HG02610 (cell line): ENCODE results near the gene DCLK1.

ENCODE experiments used
- ATAC-seq: cut with Tn5 transposase; IDR thresholded peaks from one replicate; pipeline ENCODE4 v1.9.1; 2021; ENCODE audit warnings: mild to moderate bottlenecking, moderate library complexity; ENCODE audit not compliant: unreplicated experiment

Gene DCLK1

DNA sequence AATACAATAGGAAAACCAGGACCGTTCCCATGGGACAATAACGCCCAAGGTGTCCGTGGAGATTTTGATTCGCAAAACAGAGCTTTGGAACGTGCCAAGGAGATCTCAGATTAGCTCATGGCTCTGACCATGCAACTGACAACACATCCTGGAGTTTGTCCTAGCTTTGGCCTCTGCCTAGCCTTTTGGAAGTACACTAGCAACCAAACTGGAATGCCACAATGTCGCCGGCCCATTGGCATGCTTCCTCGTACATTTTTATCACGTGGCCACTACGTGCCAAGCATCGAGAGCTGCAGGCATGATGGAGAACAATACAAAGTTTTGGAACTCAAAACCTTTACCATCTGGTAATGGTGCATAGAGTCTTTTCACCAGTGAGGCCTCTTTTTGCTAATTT, 256.5 kb downstream of the DCLK1 start:
- ATAC-seq: no peak

DNA sequence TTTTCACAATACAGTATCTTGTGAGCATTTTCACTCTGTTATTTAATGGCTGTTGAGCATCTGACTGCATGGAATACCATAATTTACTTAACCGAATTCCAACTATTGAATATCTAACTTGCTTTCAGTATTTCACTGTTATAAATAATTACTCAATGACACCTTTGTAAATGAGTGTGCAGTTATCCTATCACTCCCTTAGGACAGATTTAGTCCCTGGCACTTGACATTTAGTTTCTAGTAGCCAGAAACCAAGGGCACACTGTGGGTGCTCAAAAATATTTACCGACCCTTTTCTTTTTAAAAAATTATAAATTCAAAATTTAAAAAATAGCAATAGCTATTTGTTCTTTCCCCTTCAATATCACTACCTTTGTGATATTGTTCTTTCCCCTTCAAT, 258.8 kb downstream of the DCLK1 start:
- no peak for ATAC-seq

DNA sequence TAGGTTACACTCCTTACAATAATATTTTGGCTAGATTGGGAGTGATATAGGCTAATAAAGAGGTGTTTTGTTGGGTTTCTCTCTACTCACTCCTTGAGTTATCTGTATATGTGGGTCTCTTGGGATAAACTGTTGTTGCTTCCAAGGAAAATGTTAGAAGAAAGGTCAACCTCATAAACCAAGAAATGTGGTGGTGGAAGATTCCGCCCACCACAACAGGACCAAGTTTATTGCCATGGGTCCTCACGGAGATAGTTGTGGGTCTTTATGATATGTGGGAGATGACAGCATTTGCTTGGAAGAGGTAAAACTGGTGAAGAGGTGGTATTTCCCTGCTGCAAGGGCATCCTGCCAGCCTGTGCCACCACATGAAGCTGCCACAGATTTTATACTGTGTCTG, 259.6 kb downstream of the DCLK1 start:
- ATAC-seq: no peak

DNA sequence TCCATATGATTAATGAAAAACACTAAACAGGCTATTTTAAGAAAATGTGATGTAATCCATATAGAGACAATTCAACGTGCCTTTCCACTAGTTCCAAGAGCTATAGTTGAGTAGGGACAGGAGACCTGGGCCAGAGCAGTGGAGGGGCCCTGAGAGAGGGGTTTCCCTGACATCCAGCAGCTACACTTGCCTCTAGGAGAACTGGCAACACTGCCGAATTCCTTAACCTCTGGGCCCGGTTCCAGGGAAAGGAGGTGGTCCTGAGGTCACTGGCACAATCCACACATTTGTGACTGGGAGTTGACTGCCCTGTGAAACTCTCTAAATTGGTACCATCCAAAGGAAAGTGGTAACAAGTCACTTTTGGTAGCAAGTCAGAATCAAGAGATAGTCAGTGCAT, 264.4 kb downstream of the DCLK1 start:
- no peak for ATAC-seq

DNA sequence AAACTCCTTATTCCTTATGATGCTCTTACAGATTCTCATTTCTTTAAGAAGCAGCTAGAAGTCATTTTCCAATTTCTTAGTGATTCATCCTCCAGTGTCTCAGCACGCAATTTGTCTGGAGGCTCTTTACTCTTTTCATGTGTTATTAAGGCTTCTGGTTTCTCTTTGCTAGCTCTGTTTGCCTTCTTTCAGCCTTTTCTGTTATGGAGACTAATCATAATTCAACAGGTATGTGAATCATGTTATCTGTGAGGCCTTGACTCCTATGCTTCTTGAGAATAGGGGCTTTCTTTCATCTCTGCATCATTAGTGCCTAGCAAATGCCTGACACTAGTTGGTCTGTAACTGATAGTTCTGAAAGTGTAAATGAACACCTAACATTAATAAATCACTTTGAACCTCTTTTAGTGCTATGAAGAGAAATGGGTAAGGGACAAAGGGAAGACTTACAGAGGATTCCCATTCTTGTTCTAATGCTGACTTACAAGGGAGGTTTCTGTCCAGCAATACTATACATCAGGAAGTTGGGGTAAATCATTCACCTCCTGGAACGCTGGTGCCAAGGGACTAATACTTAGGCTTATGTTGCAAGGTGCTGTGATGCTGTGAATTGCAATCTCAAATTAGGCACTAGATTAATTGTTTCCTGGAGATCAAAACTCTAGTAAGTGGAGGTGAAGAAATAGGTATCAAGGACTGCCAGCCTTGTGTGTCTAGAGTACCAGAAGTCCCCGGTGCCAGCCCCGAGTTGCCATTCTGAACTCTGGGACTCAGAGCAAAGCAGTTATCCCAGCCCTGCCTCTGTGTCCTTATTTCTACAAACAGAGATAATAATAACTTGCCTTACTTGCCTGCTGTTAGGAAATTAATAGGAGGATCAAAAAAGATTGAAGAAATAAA, 265.6 kb downstream of the DCLK1 start:
- no peak for ATAC-seq

DNA sequence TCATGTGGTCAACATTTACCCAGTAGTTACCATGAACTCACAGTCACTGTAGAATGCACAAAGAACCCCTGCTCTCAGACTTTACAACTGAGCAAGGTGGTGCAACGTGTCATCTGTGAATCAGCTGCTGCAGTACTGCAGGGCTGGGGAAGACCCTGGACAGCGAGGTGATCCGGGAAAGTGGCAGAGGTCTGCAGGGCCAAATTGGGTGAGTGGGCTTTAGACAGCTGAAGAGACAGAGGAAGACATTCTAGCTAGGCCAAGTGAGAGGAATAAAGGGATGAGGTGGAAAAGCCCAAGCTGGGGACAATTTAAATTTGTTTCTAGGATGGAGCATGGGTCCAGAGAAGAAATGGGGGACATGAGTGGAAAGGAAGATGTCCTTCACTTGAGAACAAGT, 270.5 kb downstream of the DCLK1 start:
- no peak for ATAC-seq

DNA sequence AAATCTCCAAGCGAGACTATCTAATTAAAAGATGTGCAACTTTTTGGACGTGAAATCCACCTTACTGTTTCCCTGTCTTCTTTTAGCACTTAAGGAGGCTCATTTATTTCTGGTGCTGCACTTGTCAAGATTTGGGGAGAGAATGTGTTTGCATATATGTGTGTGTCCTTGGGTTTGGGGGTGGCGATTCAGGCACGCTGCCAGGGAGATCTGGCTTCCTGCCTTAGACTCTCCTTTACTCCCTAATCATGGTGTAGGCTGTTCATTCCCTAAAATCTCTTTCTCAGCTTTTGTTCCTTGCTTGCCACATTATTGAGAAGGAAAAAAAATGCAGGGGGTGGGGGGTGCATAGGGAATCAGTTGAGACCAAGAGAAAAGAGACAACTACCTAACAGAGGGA, 271.2 kb downstream of the DCLK1 start:
- no peak for ATAC-seq

DNA sequence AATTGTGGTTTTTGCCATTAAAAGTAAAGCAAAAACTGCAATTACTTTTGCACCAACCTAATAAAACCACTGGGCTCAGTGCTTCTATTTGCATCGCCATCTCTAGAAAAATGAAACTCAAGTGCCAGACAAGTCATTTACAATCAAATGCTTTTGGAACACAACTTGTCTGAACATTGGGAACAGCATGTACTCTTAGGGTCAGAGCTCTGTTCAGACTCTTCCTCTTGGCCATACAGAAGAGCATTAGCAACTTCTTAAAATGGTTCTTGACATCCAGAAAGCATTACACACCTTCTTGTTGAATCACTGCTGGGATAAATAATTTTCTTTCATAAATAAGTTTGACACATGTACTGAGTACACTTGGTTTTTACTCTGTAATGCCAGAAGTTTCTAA, 272.5 kb downstream of the DCLK1 start:
- no peak for ATAC-seq

DNA sequence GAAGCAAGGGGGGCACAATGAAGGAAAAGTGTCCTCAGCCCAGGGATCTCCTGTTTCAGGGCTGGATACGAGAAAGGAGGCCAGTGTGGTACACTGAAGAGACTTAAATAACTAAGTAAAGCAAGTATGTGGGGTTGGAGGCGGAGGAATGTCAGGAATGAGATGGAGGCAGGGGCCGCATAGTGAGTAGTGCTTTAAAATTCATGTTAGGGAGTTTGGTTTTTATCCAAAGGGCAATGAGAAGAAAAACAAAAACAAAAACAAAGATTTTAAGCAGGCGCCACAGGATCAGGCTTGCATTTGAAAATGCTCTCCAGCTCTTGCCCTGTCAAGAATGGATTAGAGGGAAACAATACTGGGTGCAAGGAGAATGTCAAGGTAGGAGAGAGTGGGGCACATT, 273.4 kb downstream of the DCLK1 start:
- no peak for ATAC-seq

DNA sequence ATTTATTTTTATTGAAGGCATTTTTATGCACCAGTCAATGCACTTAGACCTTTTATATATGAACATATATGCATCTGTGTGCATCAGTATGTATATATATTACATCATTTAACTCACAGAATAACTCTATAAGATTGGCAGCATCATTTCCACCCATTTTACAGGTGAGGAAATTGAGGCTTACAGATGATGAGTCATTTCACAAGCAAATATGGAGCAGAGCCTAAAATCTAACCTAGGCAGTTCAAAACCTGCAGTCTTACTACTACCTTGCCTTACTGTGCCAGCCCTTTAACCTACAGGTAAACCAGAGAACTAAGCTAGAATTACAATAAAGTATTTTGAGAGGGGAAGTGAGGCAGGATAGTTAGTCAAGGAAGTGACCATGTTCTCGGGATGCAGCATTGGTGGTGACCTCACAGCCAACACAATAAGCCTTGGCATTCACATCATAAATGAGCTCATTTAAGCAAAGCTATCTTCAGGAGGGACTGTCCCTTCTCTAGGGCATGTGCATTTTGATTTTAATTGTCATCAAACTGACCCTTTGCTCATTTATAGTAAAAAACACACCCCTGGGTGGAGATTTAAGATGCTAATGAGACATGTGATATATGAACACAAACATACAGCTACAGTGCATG, 274.3 kb downstream of the DCLK1 start:
- ATAC-seq: no peak

DNA sequence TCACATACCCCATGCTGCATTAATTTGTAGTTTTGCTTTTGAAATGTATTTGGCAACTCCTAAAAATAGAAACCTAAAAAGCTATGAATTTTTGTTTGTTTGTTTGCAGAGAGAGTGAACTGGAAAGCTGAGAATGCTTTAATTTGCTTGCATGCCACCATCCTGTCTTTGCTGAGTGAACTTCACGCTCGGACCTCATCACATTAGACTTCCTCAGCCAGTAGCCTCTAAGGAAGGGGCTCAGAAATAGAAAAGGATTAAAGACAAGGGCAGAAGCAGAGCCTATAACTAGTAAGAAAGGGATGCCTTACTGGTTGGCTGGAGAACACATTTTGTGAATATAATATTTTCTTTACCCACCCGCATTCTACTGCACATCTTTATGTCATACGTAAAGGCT, 275.1 kb downstream of the DCLK1 start:
- no peak for ATAC-seq

DNA sequence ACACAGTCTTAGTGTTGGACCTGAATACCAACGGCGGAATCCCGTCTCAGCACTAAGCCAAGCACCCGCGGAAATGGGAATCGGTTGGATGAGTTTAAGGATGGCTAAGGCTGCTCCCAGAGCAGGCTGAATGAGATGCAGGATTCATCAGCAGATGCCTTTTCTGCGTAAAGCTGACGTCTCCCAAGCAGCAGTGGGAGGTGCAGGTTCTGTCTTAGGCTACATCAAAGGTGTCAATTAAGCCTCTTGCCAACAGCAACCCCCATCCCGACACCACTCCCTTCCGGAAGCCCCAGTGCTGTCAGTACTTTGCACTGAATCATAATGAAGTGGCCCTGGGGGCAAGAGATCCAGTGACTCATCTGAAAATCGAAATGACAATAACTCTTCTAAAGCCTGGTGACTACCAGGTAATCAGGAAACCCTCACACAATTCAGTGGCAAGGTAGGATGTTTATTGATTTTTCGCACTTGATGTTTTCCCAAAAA, 275.6 kb downstream of the DCLK1 start:
- no peak for ATAC-seq

DNA sequence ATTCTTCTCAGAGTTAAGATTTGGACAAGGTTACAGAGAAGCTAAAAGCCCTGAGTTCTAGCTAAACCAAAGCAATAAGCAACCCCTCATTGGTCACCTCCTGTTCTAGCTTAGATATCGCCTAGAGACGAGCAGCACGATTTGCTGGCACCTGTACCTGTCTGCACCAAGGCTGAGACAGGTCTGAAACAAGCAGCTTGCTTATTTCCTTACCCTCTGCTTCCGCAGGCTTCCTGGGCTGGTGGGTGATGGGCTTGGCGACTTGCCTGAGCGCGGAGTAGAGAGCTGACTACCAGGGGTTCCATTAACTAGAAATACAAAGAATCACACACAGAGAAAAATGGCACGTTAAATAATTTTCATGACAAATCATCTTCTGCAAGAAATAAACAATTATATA, 276.9 kb downstream of the DCLK1 start:
- ATAC-seq: no peak

DNA sequence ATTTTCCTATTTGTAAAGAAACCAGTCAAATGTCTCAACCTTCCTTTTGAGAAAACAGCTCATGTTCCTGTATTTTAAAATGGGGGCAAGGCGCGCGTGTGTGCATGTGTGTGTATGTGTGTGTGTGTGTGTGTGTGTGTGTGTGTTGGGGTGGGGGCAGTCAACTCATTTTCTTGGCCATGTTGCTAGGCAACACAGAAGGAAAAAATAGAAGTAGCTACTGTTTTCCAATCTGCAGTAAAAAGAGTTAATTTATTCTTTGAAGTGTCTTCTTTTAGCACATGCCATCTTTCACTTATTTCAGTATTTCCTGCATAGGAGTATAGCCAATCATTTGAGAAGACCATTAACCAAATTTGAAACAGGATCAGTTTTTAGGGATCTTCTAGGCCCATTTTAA, 279.3 kb downstream of the DCLK1 start:
- ATAC-seq: no peak

DNA sequence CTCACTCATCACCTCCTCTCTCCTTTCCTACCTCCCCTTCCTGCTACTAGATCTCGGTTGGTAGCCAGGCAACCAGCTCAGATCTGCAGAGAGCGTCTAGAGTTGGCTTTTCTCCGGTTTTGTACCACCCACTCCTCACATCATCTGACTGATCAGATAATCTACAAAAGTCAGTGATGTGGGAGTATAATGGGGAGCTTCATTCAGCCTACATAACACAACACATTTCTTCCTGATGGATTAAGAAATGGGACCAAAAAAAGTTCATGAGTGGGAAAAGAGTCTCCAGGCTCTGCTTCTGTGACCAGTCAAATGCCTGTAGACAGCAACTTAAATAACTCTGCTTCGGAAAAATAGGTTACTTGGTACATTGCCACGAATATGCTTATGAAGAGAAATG, 279.8 kb downstream of the DCLK1 start:
- ATAC-seq: no peak

DNA sequence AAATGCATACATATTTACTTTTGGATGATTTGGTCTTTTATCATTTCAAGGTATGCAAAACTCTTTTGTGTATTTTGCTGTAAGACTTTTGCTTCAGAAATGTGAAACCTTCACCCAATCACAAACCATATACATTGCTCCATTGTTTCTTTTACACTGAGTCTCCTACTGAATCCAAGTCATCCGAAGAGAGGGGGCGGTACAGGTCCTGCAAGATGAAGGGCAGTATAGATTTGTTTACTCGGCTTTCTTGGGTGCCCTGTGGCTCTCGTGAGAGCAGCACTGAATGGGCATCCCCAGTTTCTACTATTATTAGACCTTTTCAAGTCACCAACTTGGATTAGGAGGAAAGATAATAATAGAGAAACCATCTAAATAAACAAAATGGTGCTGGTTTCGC, 280.6 kb downstream of the DCLK1 start:
- ATAC-seq: no peak

DNA sequence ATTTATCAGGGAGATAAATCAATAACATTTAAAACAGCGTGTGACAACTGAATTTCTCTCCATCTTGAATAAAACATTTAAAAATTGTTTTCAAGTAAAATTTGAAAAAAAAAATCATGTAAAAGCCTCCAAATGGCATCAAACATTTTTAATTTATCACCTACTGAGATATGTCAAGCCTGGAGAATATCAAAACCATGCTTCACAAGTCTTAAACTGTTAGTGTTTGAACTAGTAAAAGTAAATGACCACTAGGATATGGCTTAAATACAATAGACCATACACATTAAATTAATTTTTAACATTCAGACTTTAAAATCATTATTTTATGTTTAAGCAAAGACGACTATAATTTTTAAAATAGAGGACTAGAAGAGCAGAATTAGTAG, 281.9 kb downstream of the DCLK1 start:
- ATAC-seq: no peak

DNA sequence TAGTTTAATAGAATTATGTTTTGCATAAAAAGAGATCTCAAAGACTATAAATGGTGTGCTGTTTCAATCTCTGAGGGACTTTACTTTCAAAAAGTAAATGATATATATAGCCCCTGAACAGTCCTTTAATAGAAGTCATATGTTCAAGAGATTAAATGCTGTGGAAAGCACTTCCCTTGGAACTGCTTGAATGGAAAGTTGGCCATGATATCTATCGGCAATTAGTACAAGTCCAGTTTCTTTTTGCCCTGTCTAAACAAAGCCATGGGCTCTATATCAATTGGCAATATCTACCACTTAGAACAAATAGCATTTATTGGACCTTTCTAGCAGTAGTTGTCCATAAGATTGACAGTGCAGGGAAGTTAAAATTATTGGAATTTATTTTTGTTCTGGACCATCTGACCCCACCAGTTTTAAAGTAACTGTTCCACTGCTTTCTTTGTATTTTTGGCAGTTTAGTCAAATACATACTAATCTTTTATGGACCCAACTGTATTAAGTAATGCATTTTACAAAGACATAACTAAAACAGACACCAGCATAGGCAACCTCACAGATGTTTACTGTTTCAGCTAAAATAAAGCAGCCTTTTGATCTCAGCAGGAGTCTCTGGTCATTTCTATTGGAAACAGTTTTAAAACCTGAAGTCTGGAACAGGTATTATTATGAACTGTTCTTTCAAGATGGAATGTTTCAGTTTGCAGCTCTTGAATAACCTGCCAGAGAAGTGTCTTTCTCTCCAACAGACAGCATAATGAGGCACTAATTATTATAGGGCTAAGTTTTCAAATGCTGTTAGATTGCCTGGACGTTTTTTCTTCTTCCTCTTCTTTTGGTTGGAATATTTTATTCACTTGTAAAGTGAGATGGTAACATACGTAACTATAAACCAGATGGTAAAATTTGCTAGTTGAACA, 282.6 kb downstream of the DCLK1 start:
- no peak for ATAC-seq

DNA sequence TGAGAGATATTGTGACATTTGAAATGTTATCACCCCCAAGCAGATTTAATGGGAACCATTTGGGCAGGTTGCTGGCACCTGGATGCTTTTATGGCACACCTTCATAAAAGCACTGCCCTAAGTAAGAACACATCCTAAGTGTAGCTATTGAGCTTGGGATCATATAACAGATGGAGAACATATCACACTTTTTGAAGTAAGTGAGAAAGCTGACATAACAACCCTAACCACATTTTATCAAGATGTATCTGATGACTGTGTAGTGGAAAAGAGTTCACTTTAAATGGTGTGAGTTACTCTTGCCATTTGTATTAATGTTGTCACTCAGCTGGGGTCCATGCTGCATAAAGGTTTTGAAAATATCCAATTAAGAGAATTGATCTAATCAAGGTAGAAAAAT, 287.9 kb downstream of the DCLK1 start:
- no peak for ATAC-seq

DNA sequence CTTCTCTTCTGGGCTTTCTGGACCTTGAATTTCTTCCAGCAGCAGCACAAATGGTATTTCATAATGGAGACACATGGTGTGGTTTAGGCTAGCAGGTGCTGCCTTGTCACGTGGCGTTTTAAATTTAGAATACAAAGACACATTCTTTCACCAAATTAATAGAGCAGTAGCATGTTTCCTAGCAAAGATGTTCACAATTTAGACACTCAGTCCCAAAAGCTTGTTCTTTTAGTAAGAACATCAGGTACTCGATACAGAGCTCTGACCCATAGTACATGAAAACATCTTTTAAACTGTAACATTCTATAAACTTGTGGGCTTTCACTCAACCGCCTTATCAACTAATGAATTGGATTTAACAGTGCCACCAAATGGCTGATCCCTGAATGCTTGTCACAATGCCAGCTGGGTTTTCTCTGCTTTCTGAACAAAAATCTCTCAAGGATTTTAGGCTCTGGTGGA, 290.1 kb downstream of the DCLK1 start:
- ATAC-seq: no peak

DNA sequence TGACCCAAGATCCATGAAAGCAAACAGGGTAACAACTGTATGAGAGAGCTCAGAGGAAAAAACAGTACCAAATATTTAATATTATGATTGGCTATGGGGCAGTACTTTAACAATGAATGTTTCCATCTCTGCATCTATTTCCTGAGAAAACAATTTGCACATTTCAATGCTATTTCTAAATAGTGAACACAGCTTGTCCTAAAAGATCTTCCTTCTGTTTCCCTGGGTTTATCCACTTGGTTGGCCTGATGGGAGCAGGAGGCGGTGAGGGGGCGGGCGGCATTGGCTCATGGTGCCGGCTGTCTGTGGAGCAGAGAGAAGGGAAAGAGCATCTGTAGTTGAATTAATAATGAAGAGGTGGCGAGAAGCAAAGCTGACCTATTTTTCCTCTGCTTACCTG, 291.4 kb downstream of the DCLK1 start:
- ATAC-seq: no peak
